ENCODE data around the gene QPRT. TPM values are rescaled to one million over a fixed set of nuclear protein-coding genes. Genes with fewer than 3 reads are reported as not detected.

Gene QPRT
- total and polyA plus RNA-seq, 2 donors (not counting 1 experiment from before 2014, with no cell fraction given): 27.7 to 94.0 TPM

Other genes starting within 250 kb of the QPRT start
- 17.5 and 21.8 TPM in 2 replicates for gene BOLA2, start 224.8 kb upstream of the QPRT start, total RNA-seq
- gene BOLA2, start 224.8 kb upstream of the QPRT start, polyA plus RNA-seq: 9.0 and 15.1 TPM in 2 replicates
- 1.5 and 5.0 TPM in 2 replicates for gene SLX1B, start 224.6 kb upstream of the QPRT start, total RNA-seq
- gene SLX1B, start 224.6 kb upstream of the QPRT start, polyA plus RNA-seq: 7.7 and 7.8 TPM in 2 replicates
- gene SULT1A4, start 219.3 kb upstream of the QPRT start, total RNA-seq: 1.5 and 2.1 TPM in 2 replicates
- 0.22 and 0.63 TPM in 2 replicates for gene SULT1A4, start 219.3 kb upstream of the QPRT start, polyA plus RNA-seq
- 10.2 and 11.0 TPM in 2 replicates for gene NPIPB12, start 172.8 kb upstream of the QPRT start, total RNA-seq
- gene NPIPB12, start 172.8 kb upstream of the QPRT start, polyA plus RNA-seq: 4.7 and 6.4 TPM in 2 replicates
- gene SPN, start 15.9 kb upstream of the QPRT start, total RNA-seq: not detected in 2 replicates
- 0.01 and 0.05 TPM in 2 replicates for gene SPN, start 15.9 kb upstream of the QPRT start, polyA plus RNA-seq
- not detected in 2 replicates for gene C16orf54, start 66.8 kb downstream of the QPRT start, total RNA-seq
- gene C16orf54, start 66.8 kb downstream of the QPRT start, polyA plus RNA-seq: not detected in 2 replicates
- gene ZG16, start 99.1 kb downstream of the QPRT start, total RNA-seq: not detected in 2 replicates
- not detected in 2 replicates for gene ZG16, start 99.1 kb downstream of the QPRT start, polyA plus RNA-seq
- gene KIF22, start 111.6 kb downstream of the QPRT start, total RNA-seq: 4.4 and 17.7 TPM in 2 replicates
- gene KIF22, start 111.6 kb downstream of the QPRT start, polyA plus RNA-seq: 12.3 and 43.3 TPM in 2 replicates
- 131 and 136 TPM in 2 replicates for gene MAZ, start 127.3 kb downstream of the QPRT start, total RNA-seq
- 68.1 and 96.6 TPM in 2 replicates for gene MAZ, start 127.3 kb downstream of the QPRT start, polyA plus RNA-seq
- gene PRRT2, start 133.0 kb downstream of the QPRT start, total RNA-seq: 2.1 TPM in 2 replicates
- gene PRRT2, start 133.0 kb downstream of the QPRT start, polyA plus RNA-seq: 1.3 and 2.9 TPM in 2 replicates
- 10.7 and 12.1 TPM in 2 replicates for gene PAGR1, start 137.0 kb downstream of the QPRT start, total RNA-seq
- 10.0 and 16.2 TPM in 2 replicates for gene PAGR1, start 137.0 kb downstream of the QPRT start, polyA plus RNA-seq
- 336 and 518 TPM in 2 replicates for gene MVP, start 141.3 kb downstream of the QPRT start, total RNA-seq
- gene MVP, start 141.3 kb downstream of the QPRT start, polyA plus RNA-seq: 208 and 214 TPM in 2 replicates
- 89.1 and 99.6 TPM in 2 replicates for gene CDIPT, start 184.0 kb downstream of the QPRT start, total RNA-seq
- 78.1 and 84.9 TPM in 2 replicates for gene CDIPT, start 184.0 kb downstream of the QPRT start, polyA plus RNA-seq
- 1.8 and 2.6 TPM in 2 replicates for gene SEZ6L2, start 220.4 kb downstream of the QPRT start, total RNA-seq
- gene SEZ6L2, start 220.4 kb downstream of the QPRT start, polyA plus RNA-seq: 0.80 and 1.2 TPM in 2 replicates
- 5.4 and 5.9 TPM in 2 replicates for gene ASPHD1, start 221.3 kb downstream of the QPRT start, total RNA-seq
- 0.77 and 1.3 TPM in 2 replicates for gene ASPHD1, start 221.3 kb downstream of the QPRT start, polyA plus RNA-seq
- 4.6 and 6.3 TPM in 2 replicates for gene KCTD13, start 247.0 kb downstream of the QPRT start, total RNA-seq
- 5.7 and 5.9 TPM in 2 replicates for gene KCTD13, start 247.0 kb downstream of the QPRT start, polyA plus RNA-seq